MM.1S (cell line): Measurements from ENCODE around the gene POLE.

Experiments used
- DNase-seq: peaks from one replicate; pipeline ENCODE4 v3.0.0-alpha.2; 2015
- H2AFZ ChIP-seq: fragments of 300-600 bp; sonication (generic); 2 replicates; pipeline ENCODE4 v1.6.0; 2016; ENCODE audit warnings: antibody characterized with exemption, low read length
- H3F3A ChIP-seq: fragments of 300-600 bp; sonication (generic); 2 replicates; pipeline ENCODE4 v1.6.1; 2016; ENCODE audit warnings: mild to moderate bottlenecking, antibody characterized with exemption, low read length, moderate library complexity, mixed read lengths; ENCODE audit not compliant: insufficient read depth
- H3K27ac ChIP-seq: fragments of 300-600 bp; sonication (generic); 2 replicates; pipeline ENCODE4 v1.5.1; 2016; ENCODE audit warnings: mild to moderate bottlenecking, low read length
- H3K27me3 ChIP-seq: fragments of 300-600 bp; sonication (generic); replicated peaks from 2 replicates; pipeline ENCODE4 v1.6.0; 2016; ENCODE audit warnings: low read length; ENCODE audit not compliant: insufficient read depth
- H3K36me3 ChIP-seq: fragments of 300-600 bp; sonication (generic); replicated peaks from 2 replicates; pipeline ENCODE4 v1.6.1; 2016; ENCODE audit warnings: mild to moderate bottlenecking, low read length, mixed read lengths; ENCODE audit not compliant: insufficient read depth
- H3K4me1 ChIP-seq: fragments of 300-600 bp; sonication (generic); 2 replicates; pipeline ENCODE4 v1.6.1; 2016; ENCODE audit warnings: low read length, mixed read lengths
- H3K4me2 ChIP-seq: fragments of 300-600 bp; sonication (generic); 2 replicates; pipeline ENCODE4 v1.6.0; 2016; ENCODE audit warnings: low read depth, low read length
- H3K4me3 ChIP-seq: fragments of 300-600 bp; sonication (generic); 2 replicates; pipeline ENCODE4 v1.5.1; 2016; ENCODE audit warnings: low read length, mixed read lengths
- H3K79me2 ChIP-seq: fragments of 300-600 bp; sonication (generic); 2 replicates; pipeline ENCODE4 v1.6.1; 2016; ENCODE audit warnings: mixed run types, low read length, mixed read lengths
- H3K9ac ChIP-seq: fragments of 300-600 bp; sonication (generic); 2 replicates; pipeline ENCODE4 v1.6.1; 2016; ENCODE audit warnings: low read length, mixed read lengths
- H3K9me2 ChIP-seq: fragments of 300-600 bp; sonication (generic); replicated peaks from 2 replicates; pipeline ENCODE4 v1.6.1; 2016; ENCODE audit warnings: mild to moderate bottlenecking, low read length, mixed read lengths; ENCODE audit not compliant: insufficient read depth
- H3K9me3 ChIP-seq: fragments of 300-600 bp; sonication (generic); replicated peaks from 2 replicates; pipeline ENCODE4 v1.6.1; 2016; ENCODE audit warnings: mild to moderate bottlenecking, low read length, mixed read lengths; ENCODE audit not compliant: insufficient read depth
- H4K20me1 ChIP-seq: fragments of 300-600 bp; sonication (generic); 2 replicates; pipeline ENCODE4 v1.6.1; 2016; ENCODE audit warnings: mild to moderate bottlenecking, low read length, moderate library complexity, mixed read lengths; ENCODE audit not compliant: insufficient read depth
- EZH2 ChIP-seq: fragments of 300-600 bp; sonication (generic); optimal IDR thresholded peaks from 2 replicates; pipeline ENCODE3; 2017; ENCODE audit warnings: low read depth, mild to moderate bottlenecking, antibody characterized with exemption, low read length, mixed read lengths
- EZH2phosphoT487 ChIP-seq: fragments of 300-600 bp; sonication (generic); IDR thresholded peaks from 2 replicates; pipeline ENCODE4 v1.6.1; 2018; ENCODE audit warnings: antibody characterized with exemption, low read length
- TF ChIP-seq, protein P1 (sequence below): fragments of 300-600 bp; sonication (generic); IDR thresholded peaks from 2 replicates; pipeline ENCODE4 v1.5.1; 2016; ENCODE audit warnings: antibody characterized with exemption, low read length, mixed read lengths

POLE gene

DNA sequence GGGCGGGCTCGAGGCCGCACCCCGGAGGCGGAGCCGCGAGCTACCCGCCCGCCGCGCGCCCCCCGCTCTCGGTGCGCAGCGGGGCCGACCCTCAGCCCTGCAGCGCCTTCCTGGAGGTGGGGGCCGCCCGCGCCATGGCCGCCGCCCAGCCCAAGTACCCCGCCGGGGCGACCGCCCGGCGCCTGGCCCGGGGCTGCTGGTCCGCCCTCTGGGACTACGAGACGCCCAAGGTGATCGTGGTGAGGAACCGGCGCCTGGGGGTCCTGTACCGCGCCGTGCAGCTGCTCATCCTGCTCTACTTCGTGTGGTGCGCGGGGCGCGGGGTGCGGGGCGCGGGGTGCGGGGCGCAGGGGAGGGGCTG, 68.5 kb downstream of the POLE start, which contains the start of gene P2RX2:
P2RX2 (plus strand) TSS at position 94 of the 361 bp plus-strand sequence; CDS start at position 135, 41 bp downstream.
- Histone ChIP-seq H3K4me2 (no peak within 1 kb of the TSS), H3K9me2 (no peaks in the 10 kb centered on the region)

DNA sequence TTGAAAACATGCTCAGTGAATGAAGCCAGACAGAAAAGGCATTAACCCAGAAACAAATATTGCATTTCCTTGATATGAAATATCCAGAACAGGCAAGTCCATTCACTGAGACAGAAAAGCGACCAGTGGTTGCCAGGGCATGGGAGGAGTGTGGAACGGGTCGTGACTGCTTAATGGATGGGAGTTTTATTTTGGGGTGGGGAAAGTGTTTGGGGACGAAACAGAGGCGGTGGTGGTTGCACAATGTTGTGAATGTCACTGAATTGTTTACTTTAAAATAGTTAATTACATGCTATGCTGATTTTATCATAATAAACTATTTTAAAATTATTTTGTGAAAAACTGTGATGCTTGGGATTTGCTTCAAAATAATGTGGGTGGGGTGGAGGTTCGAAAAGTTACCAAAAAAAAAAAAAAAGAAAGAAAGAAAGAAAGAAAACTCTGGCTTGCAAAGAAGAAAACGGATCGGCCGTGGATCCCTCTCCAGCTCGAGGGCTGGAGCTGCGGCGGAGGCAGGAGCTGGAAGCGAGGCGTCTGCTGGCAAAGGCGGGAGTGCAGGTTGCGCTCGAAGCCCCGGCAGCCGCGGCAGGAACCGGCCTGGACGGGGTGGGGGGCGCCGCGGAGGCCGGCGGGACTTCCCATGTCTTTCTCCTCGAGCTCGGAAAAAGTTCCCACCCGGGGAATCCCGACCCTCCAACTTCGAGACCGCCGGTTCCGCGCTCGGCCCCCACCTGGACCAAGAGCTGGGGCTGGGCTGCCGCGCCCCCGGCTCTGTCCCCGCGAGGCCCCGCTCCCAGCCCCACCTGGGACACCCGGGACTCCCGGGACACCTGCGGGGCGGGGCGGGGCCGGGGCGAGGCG, 69.1 kb downstream of the POLE start:
- H4K20me1 ChIP-seq, result no peaks in the 10 kb centered on the region
- TF ChIP-seq, protein P1, sequence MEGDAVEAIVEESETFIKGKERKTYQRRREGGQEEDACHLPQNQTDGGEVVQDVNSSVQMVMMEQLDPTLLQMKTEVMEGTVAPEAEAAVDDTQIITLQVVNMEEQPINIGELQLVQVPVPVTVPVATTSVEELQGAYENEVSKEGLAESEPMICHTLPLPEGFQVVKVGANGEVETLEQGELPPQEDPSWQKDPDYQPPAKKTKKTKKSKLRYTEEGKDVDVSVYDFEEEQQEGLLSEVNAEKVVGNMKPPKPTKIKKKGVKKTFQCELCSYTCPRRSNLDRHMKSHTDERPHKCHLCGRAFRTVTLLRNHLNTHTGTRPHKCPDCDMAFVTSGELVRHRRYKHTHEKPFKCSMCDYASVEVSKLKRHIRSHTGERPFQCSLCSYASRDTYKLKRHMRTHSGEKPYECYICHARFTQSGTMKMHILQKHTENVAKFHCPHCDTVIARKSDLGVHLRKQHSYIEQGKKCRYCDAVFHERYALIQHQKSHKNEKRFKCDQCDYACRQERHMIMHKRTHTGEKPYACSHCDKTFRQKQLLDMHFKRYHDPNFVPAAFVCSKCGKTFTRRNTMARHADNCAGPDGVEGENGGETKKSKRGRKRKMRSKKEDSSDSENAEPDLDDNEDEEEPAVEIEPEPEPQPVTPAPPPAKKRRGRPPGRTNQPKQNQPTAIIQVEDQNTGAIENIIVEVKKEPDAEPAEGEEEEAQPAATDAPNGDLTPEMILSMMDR, result no peak
- TF ChIP-seq EZH2phosphoT487, result no peak
- no peak for TF ChIP-seq EZH2
- H3K9me2 ChIP-seq, result no peaks in the 10 kb centered on the region
- DNase-seq, result no peak
- no peak overlapping the region for H2AFZ ChIP-seq
- H3K4me2 ChIP-seq, result no peak overlapping the region
- H3K4me3 ChIP-seq, result no peak overlapping the region
- H3K27me3 ChIP-seq, result no peaks in the 10 kb centered on the region
- no peak overlapping the region for H3K9ac ChIP-seq
- no peaks in the 10 kb centered on the region for H3F3A ChIP-seq
- no peaks in the 10 kb centered on the region for H3K9me3 ChIP-seq
- no peaks in the 10 kb centered on the region for H3K79me2 ChIP-seq
- H3K36me3 ChIP-seq, result no peaks in the 10 kb centered on the region
- no peak overlapping the region for H3K27ac ChIP-seq
- no peaks in the 10 kb centered on the region for H3K4me1 ChIP-seq

More for the DNA sequence above, 68.5 kb downstream of the POLE start, which contains the start of gene P2RX2:
- no peaks in the 10 kb centered on the region for H3K9me3 ChIP-seq
- H3K27me3 ChIP-seq, result no peaks in the 10 kb centered on the region
- H3K27ac ChIP-seq, result no peak within 1 kb of the TSS
- H3K4me1 ChIP-seq, result no peaks in the 10 kb centered on the region
- no peaks in the 10 kb centered on the region for H4K20me1 ChIP-seq
- no peak for DNase-seq
- H3K79me2 ChIP-seq, result no peaks in the 10 kb centered on the region
- no peak within 1 kb of the TSS for H3K9ac ChIP-seq
- H3F3A ChIP-seq, result no peaks in the 10 kb centered on the region
- no peaks in the 10 kb centered on the region for H3K36me3 ChIP-seq
- no peak for TF ChIP-seq EZH2
- TF ChIP-seq, protein P1, result no peak
- H2AFZ ChIP-seq, result no peak within 1 kb of the TSS
- no peak within 1 kb of the TSS for H3K4me3 ChIP-seq

DNA sequence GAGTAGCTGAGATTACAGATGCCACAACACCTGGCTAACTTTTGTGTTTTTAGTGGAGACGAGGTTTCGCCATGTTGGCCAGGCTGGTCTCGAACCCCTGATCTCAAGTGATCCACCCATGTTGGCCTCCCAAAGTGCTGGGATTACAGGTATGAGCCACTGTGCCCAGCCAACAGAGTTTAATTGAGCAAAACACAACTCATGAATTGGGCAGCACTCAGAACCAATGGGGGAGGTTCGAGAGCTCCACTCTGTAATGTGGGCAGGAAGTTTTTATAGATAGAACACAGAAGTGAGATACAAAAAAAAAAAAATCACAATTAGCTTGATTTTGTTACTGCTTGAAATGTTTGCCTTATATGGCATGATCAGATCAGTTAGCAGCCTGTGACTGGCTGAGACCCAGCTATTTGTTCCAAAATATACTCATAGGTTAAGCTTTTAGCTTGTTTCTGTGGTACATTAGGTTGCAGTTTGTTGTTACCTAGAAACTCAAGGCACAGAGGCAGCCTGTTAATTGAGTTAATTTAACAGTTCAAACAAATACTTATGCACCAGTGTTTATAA, 69.9 kb downstream of the POLE start:
- no peak for TF ChIP-seq EZH2
- TF ChIP-seq, protein P1, result no peak
- TF ChIP-seq EZH2phosphoT487, result no peak
- no peaks in the 10 kb centered on the region for H3K36me3 ChIP-seq
- DNase-seq, result no peak
- H3K79me2 ChIP-seq, result no peaks in the 10 kb centered on the region
- H3F3A ChIP-seq, result no peaks in the 10 kb centered on the region
- H2AFZ ChIP-seq, result no peak overlapping the region
- H3K9ac ChIP-seq, result no peak overlapping the region
- no peak overlapping the region for H3K27ac ChIP-seq
- H3K9me3 ChIP-seq, result no peaks in the 10 kb centered on the region
- no peak overlapping the region for H3K4me2 ChIP-seq
- H3K9me2 ChIP-seq, result no peaks in the 10 kb centered on the region
- H3K4me1 ChIP-seq, result no peaks in the 10 kb centered on the region
- no peaks in the 10 kb centered on the region for H3K27me3 ChIP-seq
- no peaks in the 10 kb centered on the region for H4K20me1 ChIP-seq
- H3K4me3 ChIP-seq, result no peak overlapping the region
